HT1080 (cell line): ENCODE data around the gene PTPRZ1. TPM values are rescaled to one million over a fixed set of nuclear protein-coding genes. Genes with fewer than 3 reads are reported as not detected.

ENCODE experiments used
- small RNA-seq: library from RNA; depleted of rRNA; stranded (forward); fragments of <200 nt; gene quantifications from one replicate; pipeline ENCODE3, GENCODE V24; 2014
- total RNA-seq: library from RNA; depleted of rRNA; stranded (reverse); fragments of >200 nt; shearing (Covaris generic); gene quantifications from 2 replicates; pipeline ENCODE4 v1.2.3, GENCODE V29; 2014

Gene PTPRZ1
- total RNA-seq, 1 experiment from 2014 or later = 0.26 TPM

Small RNA genes lying within 50 kb of the gene (small RNA-seq; reads per million reads assigned to genes)
- gene RNU7-154P = not detected
